Activated CD4-positive, alpha-beta T cell treated with anti-CD3 and anti-CD28 coated beads for 36 hours (primary cell): ENCODE results near the gene RRAGD. TPM values are rescaled to one million over a fixed set of nuclear protein-coding genes. Genes with fewer than 3 reads are reported as not detected.

Experiments used
- ATAC-seq: fragments of 200-7000 bp; cut with Tn5 transposase; one replicate; pipeline ENCODE4 v1.10.0; 2021; ENCODE audit warnings: mild to moderate bottlenecking, moderate library complexity
- CTCF ChIA-PET: fragments of 350-600 bp; sonication (Branson Sonifier 250); formaldehyde crosslinking; loops from one replicate; lab custom pipeline; 2021; ENCODE audit warnings: antibody characterized with exemption; lab: Charles Lee
- POLR2A ChIA-PET: fragments of 350-600 bp; sonication (Branson Sonifier 250); formaldehyde crosslinking; loops from one replicate; lab custom pipeline; 2021; ENCODE audit warnings: antibody characterized with exemption, inconsistent platforms; lab: Charles Lee
- DNase-seq: peaks from one replicate; pipeline ENCODE4 v3.0.0-alpha.2; 2020
- H3K27ac Mint-ChIP-seq: one replicate; pipeline ENCODE4 v1.8.0; 2021; ENCODE audit warnings: mixed read lengths
- H3K27me3 Mint-ChIP-seq: one replicate; pipeline ENCODE4 v1.8.0; 2021; ENCODE audit warnings: mixed read lengths
- H3K36me3 Mint-ChIP-seq: one replicate; pipeline ENCODE4 v1.8.0; 2021; ENCODE audit warnings: low read depth, mixed read lengths
- H3K4me1 Mint-ChIP-seq: one replicate; pipeline ENCODE4 v1.8.0; 2021; ENCODE audit warnings: mixed read lengths
- H3K4me3 Mint-ChIP-seq: one replicate; pipeline ENCODE4 v1.8.0; 2021; ENCODE audit warnings: mild to moderate bottlenecking, moderate library complexity, mixed read lengths
- H3K9me3 Mint-ChIP-seq: one replicate; pipeline ENCODE4 v1.8.0; 2021; ENCODE audit warnings: low read depth, mixed read lengths
- intact Hi-C, 2 experiments: fragments of 100-400 bp; cut with DNase I in 1 of 2; cut with micrococcal nuclease in 1 of 2; formaldehyde crosslinking; loops; one replicate each; pipeline versions ENCODE4 v1.14.2 to v1.15.1; 2022 to 2024; cut with DNase I, micrococcal nuclease
- total RNA-seq, 2 experiments: library from RNA; stranded (reverse); gene quantifications; one replicate each; pipeline ENCODE4 v1.2.3, GENCODE V29; 2021

RRAGD gene
- total RNA-seq, 2 experiments from 2014 or later = 19.6 to 20.1 TPM

DNA sequence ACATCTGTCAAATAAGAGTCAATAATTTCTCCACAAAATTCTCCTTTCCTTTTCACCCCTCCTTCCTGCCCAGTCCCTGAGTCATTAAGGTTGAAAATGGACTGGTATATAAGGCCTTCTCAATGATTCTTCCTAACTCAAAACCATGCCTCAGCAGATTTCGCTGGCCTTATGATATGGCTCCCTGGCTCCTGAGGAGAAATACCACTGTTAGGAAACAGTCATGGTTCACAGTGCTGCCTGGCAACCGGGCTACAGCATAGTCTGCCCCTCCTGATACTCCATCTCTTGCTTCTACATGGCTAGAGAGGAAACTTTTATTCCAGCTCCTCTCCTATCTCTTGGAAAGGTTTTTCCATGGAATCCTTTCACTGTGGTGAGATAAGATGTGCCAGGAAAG lies 64.2 kb downstream of the RRAGD start:
- peaks cover 10% of the 10 kb centered on the region for H3K36me3 Mint-ChIP-seq
- DNase-seq (no peak), ATAC-seq (no peak)
- H3K4me1 Mint-ChIP-seq = peaks cover 48% of the 10 kb centered on the region
- H3K27me3 Mint-ChIP-seq = no peaks in the 10 kb centered on the region
- ChIA-PET POLR2A (no interaction called here), CTCF (interaction anchor here (1.2 to 2.1 kb wide), 3 partner anchors 8 to 26 kb away, joined by 4 to 10 read pairs (median 7); no protein-coding TSS in a partner anchor)
- H3K4me3 Mint-ChIP-seq = no peak overlapping the region
- no peak overlapping the region for H3K27ac Mint-ChIP-seq
- H3K9me3 Mint-ChIP-seq = no peaks in the 10 kb centered on the region
- intact Hi-C loops = no loop called here

- H3K27me3 Mint-ChIP-seq = no peaks in the 10 kb centered on the region
- peaks cover 11% of the 10 kb centered on the region for H3K36me3 Mint-ChIP-seq
- peaks cover 45% of the 10 kb centered on the region for H3K4me1 Mint-ChIP-seq
- H3K9me3 Mint-ChIP-seq = no peaks in the 10 kb centered on the region
- H3K4me3 Mint-ChIP-seq = no peak overlapping the region
- no peak for DNase-seq
- CTCF ChIA-PET = interaction anchor here (0.5 to 2.1 kb wide), 4 partner anchors 9 to 162 kb away, joined by 3 to 10 read pairs (median 4); no protein-coding TSS in a partner anchor
- POLR2A ChIA-PET = no interaction called here
- no peak for ATAC-seq
- H3K27ac Mint-ChIP-seq = no peak overlapping the region
- intact Hi-C loops = no loop called here
These were observed 65.6 kb downstream of the RRAGD start for GRCh38 chr6:89346433-89346832.

GRCh38 chr6:89339565-89339964 lies 72.5 kb downstream of the RRAGD start:
- Mint-ChIP-seq H3K4me3 (no peak overlapping the region), H3K27ac (no peak overlapping the region), H3K9me3 (no peaks in the 10 kb centered on the region), H3K36me3 (peaks cover 25% of the 10 kb centered on the region), H3K27me3 (no peaks in the 10 kb centered on the region), H3K4me1 (peaks cover 4% of the 10 kb centered on the region)
- DNase-seq (no peak), ATAC-seq (no peak)
- intact Hi-C loops = no loop called here
- POLR2A ChIA-PET = interaction anchor here (0.7 kb wide), 1 partner anchor 18 kb away, joined by 3 read pairs; no protein-coding TSS in a partner anchor
- CTCF ChIA-PET = interaction anchor here (0.7 kb wide), 1 partner anchor 18 kb away, joined by 3 read pairs; no protein-coding TSS in a partner anchor

DNA sequence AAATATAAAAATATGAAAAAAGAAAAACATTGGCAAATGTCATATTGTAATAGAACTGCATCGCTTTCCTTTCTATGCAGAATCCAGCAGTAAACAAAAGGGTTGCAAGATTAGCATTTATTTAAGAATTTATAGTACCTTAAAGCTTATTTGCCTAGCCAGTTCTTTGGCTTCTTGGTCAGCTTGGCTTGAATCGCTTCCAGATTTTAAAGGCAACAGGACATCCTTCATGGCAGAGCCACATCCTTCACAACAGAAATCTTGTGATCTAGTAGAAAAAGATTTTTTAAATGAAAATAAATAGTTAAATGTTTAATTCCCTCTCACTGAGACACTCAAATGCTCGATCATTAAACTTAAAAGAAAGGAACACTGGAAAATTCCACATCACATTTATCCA lies 76.9 kb downstream of the RRAGD start:
- Mint-ChIP-seq H3K27ac (no peak overlapping the region), H3K4me3 (no peak overlapping the region), H3K27me3 (no peaks in the 10 kb centered on the region), H3K9me3 (no peaks in the 10 kb centered on the region), H3K4me1 (no peaks in the 10 kb centered on the region), H3K36me3 (peaks cover 22% of the 10 kb centered on the region)
- ChIA-PET POLR2A (no interaction called here), CTCF (interaction anchor here (0.6 to 1.1 kb wide), 2 partner anchors 9 to 165 kb away, joined by 3 read pairs; no protein-coding TSS in a partner anchor)
- no peak for ATAC-seq
- no peak for DNase-seq
- intact Hi-C loops = no loop called here

GRCh38 chr6:89330910-89331309 lies 81.2 kb downstream of the RRAGD start:
- Mint-ChIP-seq H3K36me3 (peaks cover 14% of the 10 kb centered on the region), H3K9me3 (no peaks in the 10 kb centered on the region), H3K4me1 (no peaks in the 10 kb centered on the region), H3K4me3 (no peak overlapping the region), H3K27me3 (no peaks in the 10 kb centered on the region), H3K27ac (no peak overlapping the region)
- DNase-seq (no peak), ATAC-seq (no peak)
- ChIA-PET CTCF (no interaction called here), POLR2A (no interaction called here)
- intact Hi-C loops = no loop called here

DNA sequence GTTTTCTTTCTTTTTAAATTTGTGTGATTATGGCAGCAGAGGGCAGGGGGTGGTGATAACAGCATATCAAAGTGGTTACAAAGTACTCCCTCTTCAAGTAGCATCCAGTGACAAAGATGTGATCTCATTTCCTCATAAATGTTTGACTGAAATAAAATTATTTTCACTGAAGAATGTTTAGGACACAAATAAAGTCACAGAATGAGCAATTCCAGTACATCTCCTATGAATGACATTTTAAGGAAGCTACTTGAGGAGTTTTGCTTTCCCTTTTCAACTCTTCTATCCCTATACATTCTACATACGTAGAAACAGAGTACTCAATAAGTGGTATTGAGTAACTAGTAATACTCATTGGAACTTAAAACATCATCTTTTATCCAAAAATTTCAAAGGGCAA lies 83.1 kb downstream of the RRAGD start:
- Mint-ChIP-seq H3K36me3 (peaks cover 14% of the 10 kb centered on the region), H3K9me3 (no peaks in the 10 kb centered on the region), H3K27me3 (no peaks in the 10 kb centered on the region), H3K4me3 (no peak overlapping the region), H3K27ac (no peak overlapping the region), H3K4me1 (no peaks in the 10 kb centered on the region)
- no peak for DNase-seq
- intact Hi-C loops = no loop called here
- no peak for ATAC-seq
- POLR2A ChIA-PET = no interaction called here
- CTCF ChIA-PET = no interaction called here

DNA sequence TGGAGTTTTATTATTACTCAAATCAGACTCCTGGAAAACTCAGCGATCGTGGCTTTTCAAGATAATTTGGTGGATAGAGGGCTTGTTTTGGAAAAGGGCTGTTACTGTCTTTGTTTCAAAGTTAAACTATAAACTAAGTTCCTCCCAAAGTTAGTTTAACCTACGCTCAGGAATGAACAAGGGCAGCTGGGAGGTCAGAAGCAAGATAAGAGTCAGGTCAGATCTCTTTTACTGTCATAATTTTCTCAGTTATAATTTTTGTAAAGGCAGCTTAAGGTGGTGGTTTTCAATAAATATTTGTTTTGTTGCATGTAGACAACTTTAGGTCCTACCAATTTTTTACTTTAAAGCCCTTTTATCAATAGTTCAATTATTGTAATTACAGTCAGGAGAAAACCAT lies 87.8 kb downstream of the RRAGD start:
- intact Hi-C loops = no loop called here
- Mint-ChIP-seq H3K9me3 (no peaks in the 10 kb centered on the region), H3K27me3 (no peaks in the 10 kb centered on the region), H3K27ac (no peak overlapping the region), H3K4me1 (no peaks in the 10 kb centered on the region), H3K4me3 (no peak overlapping the region), H3K36me3 (peaks cover 8% of the 10 kb centered on the region)
- no peak for ATAC-seq
- ChIA-PET POLR2A (no interaction called here), CTCF (interaction anchor here (1.0 kb wide), 1 partner anchor 18 kb away, joined by 3 read pairs; no protein-coding TSS in a partner anchor)
- DNase-seq = no peak

DNA sequence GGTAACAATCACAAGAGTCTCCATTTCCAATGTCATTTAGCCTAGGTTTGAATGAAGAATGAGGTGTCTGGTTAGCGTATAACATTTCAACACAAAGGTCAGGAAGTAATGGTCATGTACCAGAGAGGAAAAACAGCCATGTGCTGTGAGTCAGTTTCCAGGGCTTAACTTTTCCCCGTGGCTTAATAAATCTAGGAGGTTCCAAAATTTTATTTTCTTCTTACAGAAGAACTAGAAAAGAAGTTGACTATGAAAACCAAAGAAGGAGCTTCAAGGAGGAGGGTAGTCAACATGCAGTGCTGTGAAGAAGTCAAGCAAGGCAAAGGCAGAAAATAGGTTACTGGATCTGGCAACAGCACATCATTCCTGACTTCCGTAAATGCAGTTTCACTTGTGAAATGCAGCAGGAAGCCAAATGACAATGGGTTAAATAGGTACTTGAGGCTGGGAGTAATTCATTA lies 88.5 kb downstream of the RRAGD start:
- no peak overlapping the region for H3K27ac Mint-ChIP-seq
- H3K4me3 Mint-ChIP-seq = no peak overlapping the region
- DNase-seq (no peak), ATAC-seq (no peak)
- no peaks in the 10 kb centered on the region for H3K9me3 Mint-ChIP-seq
- no peaks in the 10 kb centered on the region for H3K4me1 Mint-ChIP-seq
- intact Hi-C loops = no loop called here
- CTCF ChIA-PET = interaction anchor here (1.0 kb wide), 1 partner anchor 19 kb away, joined by 3 read pairs; no protein-coding TSS in a partner anchor
- no peaks in the 10 kb centered on the region for H3K27me3 Mint-ChIP-seq
- POLR2A ChIA-PET = no interaction called here
- peaks cover 8% of the 10 kb centered on the region for H3K36me3 Mint-ChIP-seq

DNA sequence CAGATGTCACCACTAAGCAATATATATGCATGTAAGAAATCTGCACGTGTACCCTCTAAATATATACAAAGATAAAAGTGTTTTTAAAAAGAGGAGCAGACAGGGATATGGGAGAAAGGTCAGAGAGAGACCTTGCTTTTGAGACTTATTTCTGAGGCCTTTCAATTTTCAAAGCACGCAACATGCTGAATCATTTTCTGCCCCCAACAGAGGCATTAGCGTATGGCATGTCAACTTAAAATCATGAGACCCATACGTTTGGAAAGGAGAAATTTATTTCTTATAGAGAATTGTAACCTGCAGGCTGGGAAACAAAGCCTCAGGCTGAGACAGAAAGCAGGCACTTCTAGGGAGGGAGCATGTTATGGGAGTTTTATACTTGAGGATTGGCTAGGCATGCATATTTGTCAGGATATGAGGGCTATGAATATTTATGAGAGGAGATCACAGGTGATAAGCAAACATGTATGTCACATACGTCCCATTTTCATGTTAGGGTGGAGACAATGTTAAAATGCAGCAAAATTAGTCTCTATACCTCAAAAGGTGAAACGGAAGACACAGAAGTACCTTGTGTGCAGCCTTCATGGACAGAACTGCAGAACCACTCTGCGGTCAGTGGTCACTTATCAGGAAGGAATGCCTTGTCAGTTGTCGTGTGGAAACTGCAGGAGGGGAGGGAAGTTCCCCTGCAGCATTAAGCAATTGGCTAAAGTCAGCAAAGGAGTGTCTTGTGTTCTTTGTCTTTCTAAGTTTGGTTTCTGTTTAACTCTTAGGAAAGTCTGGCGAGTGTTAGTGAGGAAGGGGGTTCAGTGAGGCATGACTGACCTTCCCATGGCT lies 90.7 kb downstream of the RRAGD start:
- ATAC-seq (no peak), DNase-seq (no peak)
- no peak overlapping the region for H3K27ac Mint-ChIP-seq
- no peaks in the 10 kb centered on the region for H3K27me3 Mint-ChIP-seq
- intact Hi-C loops = no loop called here
- no peaks in the 10 kb centered on the region for H3K4me1 Mint-ChIP-seq
- no peak overlapping the region for H3K4me3 Mint-ChIP-seq
- ChIA-PET CTCF (no interaction called here), POLR2A (no interaction called here)
- peaks cover 4% of the 10 kb centered on the region for H3K36me3 Mint-ChIP-seq
- no peaks in the 10 kb centered on the region for H3K9me3 Mint-ChIP-seq

GRCh38 chr6:89320012-89320559 lies 92.0 kb downstream of the RRAGD start:
- ChIA-PET POLR2A (no interaction called here), CTCF (no interaction called here)
- Mint-ChIP-seq H3K4me3 (no peak overlapping the region), H3K27ac (no peak overlapping the region), H3K9me3 (no peaks in the 10 kb centered on the region), H3K36me3 (peaks cover 4% of the 10 kb centered on the region), H3K27me3 (no peaks in the 10 kb centered on the region), H3K4me1 (no peaks in the 10 kb centered on the region)
- DNase-seq = no peak
- intact Hi-C loops = no loop called here
- ATAC-seq = no peak

DNA sequence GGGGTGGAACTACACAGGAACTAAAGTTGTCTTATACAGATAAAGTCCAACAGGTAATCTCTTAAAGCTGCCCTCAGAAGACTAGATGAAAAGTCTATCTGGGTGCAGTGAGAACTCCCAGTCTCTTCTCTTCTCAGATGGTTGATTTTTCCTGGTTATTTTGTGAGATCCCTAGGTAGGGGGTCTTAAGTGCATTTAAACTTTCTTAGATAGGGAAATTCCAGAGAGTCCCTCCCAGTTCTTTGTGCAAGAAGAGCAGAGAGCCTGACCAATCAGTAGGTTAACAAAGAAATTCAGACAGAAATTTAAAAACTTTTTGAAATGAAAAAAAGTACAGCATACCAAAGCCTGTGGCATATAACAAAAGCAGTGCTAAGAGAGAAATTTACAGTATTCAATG lies 95.0 kb downstream of the RRAGD start:
- intact Hi-C loops = no loop called here
- POLR2A ChIA-PET = no interaction called here
- DNase-seq (no peak), ATAC-seq (no peak)
- no peaks in the 10 kb centered on the region for H3K9me3 Mint-ChIP-seq
- no peaks in the 10 kb centered on the region for H3K27me3 Mint-ChIP-seq
- H3K36me3 Mint-ChIP-seq = no peaks in the 10 kb centered on the region
- H3K4me1 Mint-ChIP-seq = no peaks in the 10 kb centered on the region
- H3K27ac Mint-ChIP-seq = no peak overlapping the region
- H3K4me3 Mint-ChIP-seq = no peak overlapping the region
- CTCF ChIA-PET = no interaction called here
